Placental pericyte (primary cell): Measurements from ENCODE around the gene MROH9. TPM values are rescaled to one million over a fixed set of nuclear protein-coding genes. Genes with fewer than 3 reads are reported as not detected.

Experiments used
- small RNA-seq: library from RNA; depleted of rRNA; stranded (forward); fragments of <200 nt; gene quantifications from one replicate; pipeline ENCODE3, GENCODE V24; 2012; ENCODE audit warnings: low replicate concordance
- total RNA-seq: library from RNA; depleted of rRNA; stranded (reverse); fragments of >200 nt; gene quantifications from 2 replicates; pipeline ENCODE4 v1.2.3, GENCODE V29; 2012

The MROH9 gene
- total RNA-seq: 0.43 TPM in 1 of 2 replicates, not detected in the other

GRCh38 chr1:170935231-170935630 lies at the start of gene MROH9:
Gene MROH9 (plus strand): TSS chr1:170935534. CDS start chr1:170945557, 10,023 bp downstream.

GRCh38 chr1:171090604-171091003 lies 155.3 kb downstream of the MROH9 start, which contains the start of gene FMO3:
Gene FMO3 (plus strand): TSS chr1:171090905. CDS start chr1:171092659, 1,754 bp downstream.

Small RNA genes within 50 kb of the gene (small RNA-seq; reads per million reads assigned to genes)
- gene MIR1295A: not detected

Other genes starting within 250 kb of the MROH9 start
- not detected in 2 replicates for gene FMO3, start 155.4 kb downstream of the MROH9 start, total RNA-seq
- under 0.01 TPM in 1 of 2 replicates, not detected in the other for gene FMO2, start 249.8 kb downstream of the MROH9 start, total RNA-seq